Esophagus muscularis mucosa (tissue), 4 donors: ENCODE results near the gene SH3BP5L.

Source experiments
- CTCF ChIP-seq, 3 experiments: fragments of 200-600 bp in 2 of 3; fragments of 450-650 bp in 1 of 3; sonication (generic) in 2 of 3; IDR thresholded peaks; one replicate each; pipeline ENCODE4 v1.5.1; 2017 to 2019; ENCODE audit warnings: antibody characterized with exemption in 3 of 3, mild to moderate bottlenecking in 2 of 3, moderate library complexity in 1 of 3
- EP300 ChIP-seq: sonication (generic); formaldehyde crosslinking; IDR thresholded peaks from one replicate; pipeline ENCODE4 v1.6.1; 2017; ENCODE audit warnings: antibody characterized with exemption
- POLR2A ChIP-seq: fragments of 450-650 bp; IDR thresholded peaks from one replicate; pipeline ENCODE4 v1.6.1; 2017; ENCODE audit warnings: antibody characterized with exemption, moderate library complexity, mild to moderate bottlenecking, low read depth
- POLR2AphosphoS5 ChIP-seq, 2 donors: sonication (generic); formaldehyde crosslinking; IDR thresholded peaks; one replicate each; pipeline ENCODE4 v1.6.1; 2017; ENCODE audit warnings: antibody characterized with exemption in 2 of 2

GRCh38 chr1:248810727-248811513 is 14.8 kb downstream of the SH3BP5L start:
- TF ChIP-seq CTCF (IDR thresholded peaks at IDR 0.05) = no peak
- TF ChIP-seq POLR2A = no peak
- no peak for TF ChIP-seq EP300
- no peak for TF ChIP-seq POLR2AphosphoS5 (IDR thresholded peaks at IDR 0.05)
